ENCODE results near the gene ABCC1.
"Not testable (repeated sequence)": the region's sequence is repeated elsewhere in the genome, so short reads cannot be mapped to it uniquely, and the experiment has no call there.

Gene ABCC1

DNA sequence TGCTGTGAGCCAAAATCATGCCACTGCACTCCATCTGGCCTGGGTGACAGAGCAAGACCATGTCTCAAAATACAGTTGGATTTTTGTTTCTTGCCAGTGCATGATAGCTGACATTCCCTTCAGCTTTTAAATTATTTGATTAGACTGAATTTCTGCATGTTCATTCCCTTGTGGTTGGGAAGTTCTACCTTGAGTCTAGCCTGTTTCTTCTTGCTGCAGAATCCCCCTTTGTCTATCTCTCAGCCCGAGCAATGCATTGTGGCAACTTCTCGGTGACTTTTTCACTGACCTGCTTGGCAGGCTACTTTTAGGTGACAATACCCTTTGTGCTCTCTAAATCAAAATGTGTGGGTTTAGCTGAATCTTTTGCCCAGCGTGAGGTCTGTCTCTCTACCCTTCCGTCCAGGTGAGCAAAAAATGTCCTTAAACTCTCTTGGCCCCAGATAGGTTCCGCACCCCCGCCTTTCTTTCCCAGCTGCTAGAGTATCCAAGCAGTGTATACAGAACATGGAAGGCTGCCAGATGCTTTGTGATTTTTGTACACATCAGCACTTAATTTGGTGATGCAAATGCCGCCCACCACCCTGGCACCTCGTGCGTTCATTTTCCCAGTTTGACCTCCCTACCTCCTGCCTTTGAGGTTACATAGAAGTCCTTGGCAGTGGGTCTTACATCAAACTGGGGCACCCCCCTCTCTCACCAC is 143.7 kb downstream of the ABCC1 start:
- DNase-seq: no peak

DNA sequence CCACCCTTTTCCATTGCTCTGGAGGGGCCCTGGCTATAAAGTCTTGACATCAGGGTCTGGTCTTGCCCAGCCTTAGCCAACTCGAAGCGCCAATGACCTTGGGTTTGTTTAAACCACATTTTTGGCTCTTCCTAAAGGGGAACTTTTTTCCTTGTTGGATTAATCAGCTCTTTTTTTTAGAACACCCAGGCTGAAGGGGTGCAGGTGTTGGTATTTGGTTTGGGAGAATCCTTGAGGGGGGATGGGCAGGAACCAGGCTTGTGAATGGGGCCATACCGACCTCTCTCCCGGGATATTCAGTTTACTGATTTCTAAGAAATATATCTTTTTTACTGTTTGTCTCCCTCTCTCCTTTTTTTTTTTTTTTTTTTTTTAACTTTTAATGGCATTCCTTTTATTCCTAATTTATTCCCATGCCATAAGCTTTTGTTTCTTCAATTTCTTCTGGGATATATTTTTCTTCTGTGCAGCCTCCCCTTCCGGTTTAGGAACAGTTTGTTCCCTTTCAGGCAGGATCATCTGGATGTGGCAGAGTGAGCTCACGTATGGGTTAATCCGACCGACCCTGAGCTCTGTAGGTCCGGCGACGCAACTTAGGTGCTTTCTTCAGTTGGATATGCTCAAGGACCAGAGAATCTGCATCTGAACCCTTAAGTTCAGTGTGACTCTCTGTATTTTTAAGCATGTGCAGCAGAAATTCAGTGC is 144.4 kb downstream of the ABCC1 start:
- DNase-seq: no peak

DNA sequence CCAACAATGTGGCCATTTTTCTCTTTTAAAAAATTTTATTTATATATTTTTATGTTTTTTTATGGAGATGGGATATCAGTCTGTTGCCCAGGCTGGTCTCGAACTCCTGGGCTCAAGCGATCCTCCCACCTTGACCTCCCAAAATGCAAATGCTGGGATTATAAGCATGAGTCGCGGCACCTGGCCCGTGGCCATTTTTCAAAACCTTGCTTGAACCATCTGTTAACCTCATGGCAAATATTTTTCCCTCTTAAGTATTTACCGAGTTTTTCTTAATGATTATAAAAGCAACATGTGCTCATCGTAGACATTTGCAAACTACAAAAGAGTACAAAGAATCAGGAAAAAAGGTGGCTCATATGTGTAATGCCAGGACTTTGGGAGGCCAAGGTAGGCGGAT is 146.2 kb downstream of the ABCC1 start:
- DNase-seq: no peak

DNA sequence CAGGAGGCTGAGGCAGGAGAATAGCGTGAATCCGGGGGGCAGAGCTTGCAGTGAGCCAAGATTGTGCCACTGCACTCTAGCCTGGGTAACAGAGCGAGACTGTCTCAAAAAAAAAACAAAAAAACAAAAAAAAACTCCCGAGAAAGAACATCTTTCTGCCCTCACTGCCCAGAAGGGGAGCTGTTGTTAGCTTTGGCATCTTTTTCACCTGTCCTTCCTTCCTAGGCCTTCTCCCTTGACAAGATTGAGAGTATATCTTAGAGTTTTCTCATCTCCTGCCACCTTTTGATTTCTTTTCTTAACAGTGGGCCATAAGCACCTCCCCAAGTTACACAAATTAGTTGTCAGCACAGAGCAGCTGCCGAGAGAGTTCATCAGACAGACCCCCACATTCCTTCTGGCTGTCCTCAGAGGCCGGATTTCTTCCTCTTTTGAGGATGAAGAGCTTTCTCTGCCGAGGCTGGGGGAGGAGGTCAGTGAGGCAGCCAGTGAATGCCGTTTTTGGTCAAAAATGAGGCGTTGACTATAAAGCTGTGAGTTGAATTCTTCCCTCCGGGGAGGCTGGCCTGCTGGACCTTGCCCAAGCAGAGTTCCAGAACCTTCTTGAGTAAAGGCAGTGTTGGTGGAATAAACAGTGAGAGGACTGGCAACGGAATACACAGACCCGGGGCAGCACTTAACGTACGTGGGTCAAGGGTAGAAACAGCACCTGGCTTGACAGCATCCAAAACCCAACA is 146.9 kb downstream of the ABCC1 start:
- no peak for DNase-seq

DNA sequence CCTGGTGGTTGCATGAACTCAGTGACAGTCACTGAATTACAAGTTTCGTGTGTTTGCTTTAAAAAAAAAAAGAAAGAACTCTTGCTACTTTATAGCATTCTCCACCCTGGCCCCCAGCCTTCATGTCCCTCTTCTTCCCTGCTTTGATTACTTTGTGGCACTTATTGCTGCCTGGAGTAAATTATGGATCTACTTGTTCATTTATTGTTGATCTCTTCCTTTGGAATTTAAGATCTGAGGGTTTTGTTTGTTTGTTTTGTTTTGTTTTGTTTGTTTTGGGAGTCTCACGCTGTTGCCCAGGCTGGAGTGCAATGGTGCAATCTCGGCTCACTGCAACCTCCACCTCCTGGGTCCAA is 147.4 kb downstream of the ABCC1 start:
- DNase-seq: no peak

DNA sequence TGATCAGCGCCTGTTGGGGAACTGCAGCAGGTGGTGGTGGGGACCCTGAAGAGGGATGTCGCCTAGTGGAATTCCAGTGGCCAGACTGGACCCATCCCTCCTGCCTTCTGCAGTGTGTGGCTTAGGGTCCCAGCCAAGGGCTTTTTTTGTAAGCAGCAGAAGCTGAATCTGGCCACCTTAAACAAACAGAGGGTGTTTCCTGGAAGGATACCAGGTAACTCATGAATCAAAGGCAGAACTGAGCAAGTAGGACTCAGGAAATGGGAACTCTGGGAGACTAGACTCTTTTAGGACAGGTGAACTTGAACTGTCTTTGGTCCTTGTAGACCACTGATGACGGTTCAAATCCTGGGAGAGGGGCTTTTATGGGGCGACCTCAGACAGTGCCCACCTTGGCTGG is 149.9 kb downstream of the ABCC1 start:
- DNase-seq: no peak

DNA sequence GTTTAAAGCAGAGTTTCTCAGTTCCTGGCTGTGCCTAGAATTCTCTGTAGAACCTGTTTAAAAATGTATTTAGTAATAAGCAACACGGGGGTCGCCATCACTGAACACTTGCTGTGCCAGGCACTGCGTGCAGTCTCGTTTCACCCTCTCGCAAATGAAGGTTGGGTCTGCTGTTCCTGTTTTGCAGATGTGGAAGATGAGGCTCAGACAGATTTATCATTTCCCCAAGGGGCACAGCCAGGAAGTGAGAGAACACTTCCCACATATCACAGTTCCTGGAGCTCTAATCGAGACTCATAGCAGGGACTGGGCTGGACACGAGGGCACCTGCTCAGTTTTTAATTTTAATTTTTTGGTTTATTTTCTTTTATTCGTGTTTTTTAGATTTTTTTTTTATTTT is 151.2 kb downstream of the ABCC1 start:
- DNase-seq: no peak

DNA sequence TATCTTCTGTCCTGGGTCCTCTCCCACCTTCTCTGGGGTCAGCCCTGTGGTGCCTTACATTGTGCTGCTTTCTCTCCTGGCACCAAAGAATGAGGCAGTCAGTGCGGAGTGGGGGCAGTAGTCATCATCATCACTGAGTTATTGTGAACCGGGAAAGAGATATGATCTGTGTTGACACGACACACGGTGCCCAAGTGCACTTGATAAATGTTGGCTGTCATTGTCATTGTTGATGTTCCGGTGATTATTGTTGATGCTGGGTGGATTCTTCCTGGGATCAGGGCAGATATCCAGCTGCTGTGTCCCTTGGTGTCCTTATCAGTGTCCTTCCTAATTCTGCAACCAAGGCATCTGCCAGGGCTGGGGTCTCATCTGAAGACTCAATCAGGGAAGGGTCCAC is 152.2 kb downstream of the ABCC1 start:
- DNase-seq: no peak

DNA sequence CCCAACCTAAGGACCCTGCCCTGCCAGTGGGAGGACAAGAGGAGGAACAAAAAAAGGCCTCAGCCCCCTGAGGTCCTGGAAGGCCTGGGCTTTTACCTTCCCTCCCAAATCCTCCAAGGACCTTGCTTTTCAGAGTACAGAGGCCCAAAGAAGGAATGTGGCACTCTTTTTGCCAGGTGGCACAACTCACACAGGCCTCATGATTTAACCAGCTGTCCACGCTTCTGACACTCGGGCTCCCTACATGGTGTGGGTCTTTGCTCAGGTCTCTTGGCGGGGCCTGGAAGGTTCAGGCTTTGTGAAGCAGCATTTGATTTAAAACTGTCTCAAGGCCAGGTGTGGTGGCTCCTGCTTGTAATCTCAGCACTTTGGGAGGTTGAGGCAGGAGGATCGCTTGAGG is 153.3 kb downstream of the ABCC1 start:
- no peak for DNase-seq

DNA sequence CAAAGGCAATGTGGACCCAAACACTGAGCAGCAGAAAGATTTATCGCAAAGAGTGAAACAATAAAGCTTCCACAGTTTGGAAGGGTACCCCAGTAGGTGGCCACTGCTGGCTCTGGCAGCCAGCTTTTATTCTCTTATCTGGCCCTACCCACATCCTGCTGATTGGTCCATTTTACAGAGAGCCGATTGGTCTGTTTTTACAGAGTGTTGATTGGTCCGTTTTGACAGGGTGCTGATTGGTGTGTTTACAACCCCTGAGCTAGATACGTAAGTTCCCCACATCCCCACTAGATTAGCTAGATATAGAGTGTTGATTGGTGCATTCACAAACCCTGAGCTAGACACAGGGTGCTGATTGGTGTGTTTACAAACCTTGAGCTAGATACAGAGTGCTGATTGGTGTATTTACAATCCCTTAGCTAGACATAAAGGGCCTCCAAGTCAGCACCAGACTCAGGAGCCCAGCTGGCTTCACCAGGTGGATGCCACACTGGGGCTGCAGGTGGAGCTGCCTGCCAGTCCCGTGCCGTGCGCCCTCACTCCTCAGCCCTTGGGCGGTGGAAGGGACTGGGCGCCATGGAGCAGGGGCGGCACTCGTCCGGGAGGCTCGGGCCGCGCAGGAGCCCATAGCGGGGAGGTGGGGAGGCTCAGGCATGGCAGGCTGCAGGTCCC is 154.9 kb downstream of the ABCC1 start:
- not testable (repeated sequence) for DNase-seq

DNA sequence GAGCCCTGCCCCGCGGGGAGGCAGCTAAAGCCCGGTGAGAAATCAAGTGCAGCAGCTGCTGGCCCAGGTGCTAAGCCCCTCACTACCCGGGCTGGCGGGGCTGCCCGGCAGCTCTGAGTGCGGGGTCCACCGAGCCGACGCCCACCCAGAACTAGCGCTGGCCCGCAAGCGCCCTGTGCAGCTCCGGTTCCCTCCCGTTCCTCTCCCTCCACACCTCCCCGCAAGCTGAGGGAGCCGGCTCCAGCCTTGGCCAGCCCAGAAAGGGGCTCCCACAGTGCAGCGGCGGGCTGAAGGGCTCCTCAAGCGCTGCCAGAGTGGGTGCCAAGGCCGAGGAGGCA is 155.4 kb downstream of the ABCC1 start:
- DNase-seq: not testable (repeated sequence)

DNA sequence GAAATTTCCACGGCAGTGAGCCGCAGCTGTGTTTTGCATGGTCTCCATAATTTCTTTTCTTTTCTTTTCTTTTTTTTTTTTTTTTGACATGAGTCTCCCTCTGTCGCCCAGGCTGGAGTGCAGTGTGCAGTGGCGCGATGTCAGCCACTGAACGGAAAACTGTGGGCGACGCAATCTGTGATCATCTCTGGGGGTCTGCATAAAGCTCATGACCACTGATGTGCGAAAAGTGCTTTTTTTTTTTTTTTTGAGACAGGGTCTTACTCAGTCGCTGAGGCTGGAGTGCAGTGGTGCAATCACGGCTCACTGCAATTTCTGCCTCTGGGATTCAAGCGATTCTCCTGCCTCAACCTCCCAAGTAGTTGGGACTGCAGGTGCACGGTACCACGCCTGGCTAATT is 156.2 kb downstream of the ABCC1 start:
- no peak for DNase-seq

DNA sequence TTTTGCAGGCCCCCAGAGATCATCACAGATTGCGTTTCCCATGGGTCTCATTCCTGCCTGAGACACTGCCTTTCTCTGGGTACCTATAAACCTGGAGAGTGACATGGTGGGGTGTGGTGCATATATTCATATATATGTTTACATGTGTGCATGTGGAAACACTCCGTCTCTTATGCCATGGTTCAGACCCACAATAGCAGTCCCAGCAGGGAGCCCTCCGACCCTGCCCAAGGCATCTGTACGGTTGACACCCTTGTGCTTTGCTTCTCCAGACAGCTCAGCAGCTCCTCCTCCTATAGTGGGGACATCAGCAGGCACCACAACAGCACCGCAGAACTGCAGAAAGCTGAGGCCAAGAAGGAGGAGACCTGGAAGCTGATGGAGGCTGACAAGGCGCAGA is 157.1 kb downstream of the ABCC1 start:
- no peak for DNase-seq

DNA sequence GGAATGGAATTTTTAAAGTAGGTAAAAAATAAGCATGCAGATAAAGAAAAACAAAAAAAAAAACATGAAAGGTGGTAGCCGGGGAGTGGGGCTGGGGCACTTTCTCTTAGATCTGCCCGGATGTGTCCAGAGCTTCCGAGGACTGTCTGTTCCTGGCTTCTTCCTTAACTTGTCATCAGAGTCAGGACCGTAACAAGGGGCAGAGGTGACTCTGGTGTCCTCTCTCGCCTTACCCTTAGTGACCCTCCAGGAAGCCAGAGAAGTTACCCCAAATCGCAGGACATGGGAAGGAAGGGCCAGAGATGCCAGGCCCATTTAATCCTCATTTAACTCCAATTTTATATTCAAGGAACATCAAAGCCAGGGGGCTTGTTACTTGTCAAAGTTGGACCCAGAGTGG is 158.4 kb downstream of the ABCC1 start:
- DNase-seq: no peak

DNA sequence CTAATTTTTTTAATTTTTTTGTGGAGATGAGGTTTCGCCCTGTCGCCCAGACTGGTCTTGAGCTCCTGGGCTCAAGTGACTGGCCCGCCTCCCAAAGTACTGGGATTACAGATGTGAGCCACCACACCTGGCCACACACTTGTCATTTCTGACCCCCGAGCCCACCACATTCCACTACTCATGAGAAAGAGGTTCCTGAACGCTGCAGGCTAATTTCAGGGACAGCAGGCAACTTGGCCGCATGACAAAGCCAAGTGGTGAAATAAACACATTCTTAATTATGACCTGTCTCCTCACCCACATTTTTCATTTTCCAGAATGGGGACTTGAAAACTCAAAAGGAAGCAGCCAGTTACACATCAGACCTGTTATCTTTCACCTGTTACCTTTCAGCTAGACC is 159.3 kb downstream of the ABCC1 start:
- DNase-seq: no peak

DNA sequence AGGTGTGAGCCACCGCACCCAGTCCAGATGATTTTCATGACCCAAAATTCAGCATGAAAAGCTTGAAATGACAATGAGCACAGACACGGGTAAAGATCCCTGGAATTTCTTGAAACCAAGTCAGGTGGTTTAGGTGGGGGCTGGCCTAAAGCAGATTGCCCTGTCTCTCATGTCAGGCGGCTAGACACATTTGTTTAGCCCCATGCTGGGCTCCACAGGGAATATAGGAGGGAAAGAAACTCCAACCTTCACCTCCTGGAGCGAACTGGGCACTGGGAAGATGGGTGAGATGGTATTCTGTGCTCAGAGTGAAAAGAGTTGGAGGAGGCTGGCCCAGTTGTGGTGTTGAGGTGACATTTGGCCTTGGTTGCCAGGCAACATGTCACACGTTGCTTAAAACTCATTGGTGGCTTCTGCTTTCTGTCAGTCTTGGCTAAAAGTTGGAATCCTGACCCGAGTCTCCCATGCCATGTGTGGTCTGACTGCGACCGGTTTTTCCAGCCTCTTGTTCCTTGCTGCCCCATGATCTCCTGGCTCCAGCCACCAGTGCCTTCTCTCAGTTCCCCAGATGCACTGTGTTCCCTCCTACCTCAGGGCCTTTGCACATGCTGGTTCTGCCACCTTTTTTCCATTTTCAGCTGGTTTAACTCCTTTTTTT is 160.2 kb downstream of the ABCC1 start:
- DNase-seq: no peak

DNA sequence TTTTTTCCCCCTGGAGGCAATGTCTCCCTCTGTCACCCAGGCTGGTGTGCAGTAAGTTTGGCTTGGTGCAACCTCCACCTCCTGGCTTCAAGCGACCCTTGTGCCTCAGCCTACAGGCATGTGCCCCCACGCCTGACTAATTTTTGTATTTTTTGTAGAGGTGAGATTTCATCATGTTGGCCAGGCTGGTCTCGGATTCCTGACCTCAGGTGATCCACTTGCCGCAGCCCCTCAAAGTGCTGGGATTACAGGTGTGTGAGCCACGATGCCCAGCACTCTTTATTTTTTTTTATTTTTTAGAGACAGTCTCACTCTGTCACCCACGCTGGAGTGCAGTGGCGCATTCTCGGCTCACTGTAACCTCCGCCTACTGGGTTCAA is 160.7 kb downstream of the ABCC1 start:
- no peak for DNase-seq

DNA sequence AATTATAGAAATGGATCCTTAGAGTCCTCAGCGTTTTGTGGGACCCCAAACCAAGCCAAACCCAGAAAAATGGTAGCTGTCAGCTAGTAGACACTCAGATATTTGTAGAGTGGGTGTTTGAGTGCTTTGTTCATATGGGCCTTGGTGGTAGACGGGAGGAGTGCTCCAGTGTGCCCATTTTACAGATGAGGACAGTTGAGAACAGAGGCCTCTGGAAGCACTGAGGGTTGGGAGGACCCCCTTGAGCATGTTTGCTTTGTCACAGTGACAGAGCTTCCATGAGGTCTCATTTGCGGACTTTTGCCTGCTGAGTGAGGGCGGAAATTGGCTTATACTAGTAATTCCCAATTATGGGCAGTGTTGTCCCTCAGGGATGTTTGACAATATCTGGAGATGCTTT is 162.2 kb downstream of the ABCC1 start:
- no peak for DNase-seq

DNA sequence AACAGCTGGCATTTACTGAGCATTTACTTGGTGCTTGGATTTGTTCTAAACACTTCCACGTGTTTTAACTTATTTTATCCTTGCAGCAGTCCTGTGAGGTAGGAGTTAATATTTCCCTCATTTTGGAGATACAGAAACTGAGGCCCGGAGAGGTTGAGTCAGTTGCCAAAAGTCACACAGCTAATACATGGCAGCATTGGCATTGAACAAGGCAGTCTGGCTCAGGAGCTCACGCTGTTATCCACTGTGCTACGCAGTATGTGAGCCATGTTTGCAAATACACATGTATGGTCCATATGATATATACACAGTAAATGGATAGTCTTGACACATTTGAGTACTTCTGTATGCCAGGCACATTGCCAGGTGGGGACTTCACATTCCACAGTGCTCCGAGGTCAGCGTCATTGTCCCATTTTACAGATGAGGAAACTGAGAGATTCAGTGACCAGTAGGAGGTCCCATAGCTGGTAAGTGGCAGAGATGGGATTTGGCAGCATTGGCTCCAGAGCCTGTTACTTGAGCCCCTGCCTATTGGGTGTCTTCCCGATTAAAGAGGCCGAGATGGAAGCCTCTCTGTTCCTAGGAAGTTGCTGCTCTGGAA is 163.1 kb downstream of the ABCC1 start:
- no peak for DNase-seq

DNA sequence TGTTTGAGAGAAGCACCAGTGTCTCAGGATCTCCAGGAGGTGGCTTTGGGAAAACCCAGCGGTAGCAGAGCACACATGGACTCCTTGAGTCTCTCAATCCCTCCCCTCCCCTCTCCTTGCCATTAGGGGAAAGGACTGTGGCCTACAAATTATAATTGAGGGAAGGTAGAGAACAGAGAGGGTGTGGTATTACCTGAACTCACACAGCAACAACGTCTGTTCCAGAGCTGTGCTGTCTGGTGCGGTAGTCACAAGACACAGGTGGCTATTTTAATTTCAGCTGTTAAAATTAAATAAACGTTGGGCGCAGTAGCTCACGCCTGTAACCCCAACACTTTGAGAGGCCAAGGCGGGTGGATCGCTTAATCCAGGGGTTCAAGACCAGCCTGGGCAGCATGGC is 163.7 kb downstream of the ABCC1 start:
- no peak for DNase-seq

DNA sequence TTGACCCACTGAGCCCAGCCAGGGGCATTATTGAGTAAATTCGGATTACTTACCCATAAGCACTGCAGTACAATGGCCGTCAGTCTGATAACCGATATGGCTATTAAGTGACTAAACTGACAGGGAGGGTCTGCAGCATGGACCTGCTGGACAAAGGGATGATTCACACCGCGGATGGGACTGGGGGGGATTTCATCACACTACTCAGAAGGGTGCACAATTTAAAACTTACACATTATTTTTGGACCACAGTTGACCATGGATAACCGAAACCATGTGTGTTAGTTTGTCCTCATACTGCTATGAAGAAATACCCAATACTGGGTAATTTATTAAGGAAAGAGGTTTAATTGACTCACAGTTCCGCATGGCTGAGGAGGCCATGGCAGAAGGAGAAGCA is 167.4 kb downstream of the ABCC1 start:
- no peak for DNase-seq

DNA sequence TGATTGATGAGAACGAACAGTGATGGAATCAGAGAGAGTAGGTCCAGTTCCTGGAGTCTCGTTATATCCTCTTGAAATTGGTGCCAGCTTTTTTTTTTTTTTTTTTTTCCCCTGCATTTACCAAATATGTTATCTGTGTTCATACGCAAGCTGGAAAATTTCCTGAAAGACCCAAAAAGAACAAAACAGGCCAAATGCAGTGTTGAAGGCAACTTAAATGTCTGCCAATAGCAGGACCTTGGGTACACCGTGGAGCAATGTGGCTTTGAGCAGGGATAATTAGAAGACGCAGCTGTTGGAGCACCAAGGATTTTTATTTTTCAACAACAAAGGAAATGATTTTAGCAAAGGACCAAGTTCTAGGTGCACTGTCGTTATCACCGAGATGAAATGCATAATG is 168.9 kb downstream of the ABCC1 start:
- no peak for DNase-seq

DNA sequence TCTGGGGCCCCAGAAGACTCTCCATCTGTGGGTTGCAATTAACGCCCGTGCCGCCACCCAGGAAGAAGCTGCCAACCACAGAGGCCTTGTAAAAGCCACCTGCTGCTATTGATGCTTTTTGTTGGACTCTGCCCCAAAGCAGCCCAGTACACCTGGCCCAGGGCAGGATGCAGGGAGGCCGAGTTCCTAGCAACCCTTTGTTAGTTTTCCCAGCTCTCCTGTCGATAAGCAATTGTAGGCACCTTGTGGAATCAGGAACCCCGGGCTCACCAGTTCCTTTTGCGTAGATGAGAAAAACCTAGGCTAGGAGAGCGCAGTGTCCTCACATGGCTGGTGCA is 170.6 kb downstream of the ABCC1 start:
- DNase-seq: peak; percentile 8

Measured in activated CD4-positive, alpha-beta T cell treated with anti-CD3 and anti-CD28 coated beads, Interleukin-2, Interleukin-6, amounts not matched to agents 100 ng/mL and 50 ng/mL, durations not matched to agents 16 hours and 8 hours (primary cell).